ENCODE results near the gene TM9SF2. TPM values are rescaled to one million over a fixed set of nuclear protein-coding genes. Genes with fewer than 3 reads are reported as not detected.

Gene TM9SF2
- total RNA-seq, 1 experiment from 2014 or later, result 67.9 TPM

GRCh38 chr13:99472122-99472440 is 29.2 kb upstream of the TM9SF2 start:
- ChIA-PET CTCF (no interaction called here), POLR2A (no interaction called here)
- Histone ChIP-seq H3K4me3 (ENCODE audit: low read depth in 2 of 2, low read length in 2 of 2) (no peak overlapping the region), H3K27ac (ENCODE audit: low read length) (no peak overlapping the region), H3K9me3 (ENCODE audit: control insufficient read depth, insufficient read depth, low read depth, low read length) (no peaks in the 10 kb centered on the region), H3K4me1 (ENCODE audit: control insufficient read depth, insufficient read depth, low read length) (no peaks in the 10 kb centered on the region), H3K27me3 (ENCODE audit: control insufficient read depth, insufficient read depth, low read length) (no peaks in the 10 kb centered on the region), H3K36me3 (ENCODE audit: control insufficient read depth, insufficient read depth, low read length) (no peaks in the 10 kb centered on the region)
- in situ Hi-C loops (cut with HindIII; ENCODE audit: low pct_unique_long_range_greater_than_20kb, low sequenced_read_pairs), result no loop called here
- DNase-seq (ENCODE audit: low read depth, low spot score) (no peak), ATAC-seq (no peak)
- TF ChIP-seq POLR2AphosphoS5 (IDR thresholded peaks at IDR 0.05; ENCODE audit: low read depth, low read length) (no peak), SIN3A (IDR thresholded peaks at IDR 0.05; ENCODE audit: borderline replicate concordance, insufficient read depth, low read depth, low read length) (no peak), TCF7L2 (IDR thresholded peaks at IDR 0.05; ENCODE audit: low read depth, low read length) (no peak), REST (IDR thresholded peaks at IDR 0.05; ENCODE audit: insufficient read depth in 1 of 2, low read depth in 2 of 2, low read length in 1 of 2) (no peak), CTCF (IDR thresholded peaks at IDR 0.05) (no peak)
- intact Hi-C loops (cut with micrococcal nuclease; ENCODE audit: unreplicated experiment), result no loop called here
- BruUV-seq (replicated peaks), result no TSS peak

- ATAC-seq, result no peak
- no peaks in the 10 kb centered on the region for H3K36me3 ChIP-seq (ENCODE audit: control insufficient read depth, insufficient read depth, low read length)
- no peaks in the 10 kb centered on the region for H3K9me3 ChIP-seq (ENCODE audit: control insufficient read depth, insufficient read depth, low read depth, low read length)
- ChIA-PET POLR2A (no interaction called here), CTCF (no interaction called here)
- in situ Hi-C loops (cut with HindIII; ENCODE audit: low pct_unique_long_range_greater_than_20kb, low sequenced_read_pairs) (no loop called here), intact Hi-C loops (cut with micrococcal nuclease; ENCODE audit: unreplicated experiment) (no loop called here)
- H3K27me3 ChIP-seq (ENCODE audit: control insufficient read depth, insufficient read depth, low read length), result no peaks in the 10 kb centered on the region
- no peak overlapping the region for H3K4me3 ChIP-seq (ENCODE audit: low read depth in 2 of 2, low read length in 2 of 2)
- H3K27ac ChIP-seq (ENCODE audit: low read length), result no peak overlapping the region
- DNase-seq (ENCODE audit: low read depth, low spot score), result no peak
- no peak for TF ChIP-seq SIN3A (IDR thresholded peaks at IDR 0.05; ENCODE audit: borderline replicate concordance, insufficient read depth, low read depth, low read length)
- TF ChIP-seq TCF7L2 (IDR thresholded peaks at IDR 0.05; ENCODE audit: low read depth, low read length), result no peak
- no peak for TF ChIP-seq POLR2AphosphoS5 (IDR thresholded peaks at IDR 0.05; ENCODE audit: low read depth, low read length)
- H3K4me1 ChIP-seq (ENCODE audit: control insufficient read depth, insufficient read depth, low read length), result no peaks in the 10 kb centered on the region
- BruUV-seq (replicated peaks), result no TSS peak
These were observed 27.8 kb upstream of the TM9SF2 start for GRCh38 chr13:99473515-99473914.

GRCh38 chr13:99476648-99477047 is 24.6 kb upstream of the TM9SF2 start:
- H3K27me3 ChIP-seq (ENCODE audit: control insufficient read depth, insufficient read depth, low read length), result no peaks in the 10 kb centered on the region
- H3K9me3 ChIP-seq (ENCODE audit: control insufficient read depth, insufficient read depth, low read depth, low read length), result no peaks in the 10 kb centered on the region
- no peak overlapping the region for H3K27ac ChIP-seq (ENCODE audit: low read length)
- TF ChIP-seq POLR2AphosphoS5 (IDR thresholded peaks at IDR 0.05; ENCODE audit: low read depth, low read length) (no peak), TCF7L2 (IDR thresholded peaks at IDR 0.05; ENCODE audit: low read depth, low read length) (no peak), REST (IDR thresholded peaks at IDR 0.05; ENCODE audit: insufficient read depth in 1 of 2, low read depth in 2 of 2, low read length in 1 of 2) (no peak), SIN3A (IDR thresholded peaks at IDR 0.05; ENCODE audit: borderline replicate concordance, insufficient read depth, low read depth, low read length) (no peak), CTCF (IDR thresholded peaks at IDR 0.05) (no peak)
- DNase-seq (ENCODE audit: low read depth, low spot score), result no peak
- no peak for ATAC-seq
- ChIA-PET POLR2A (interaction anchor here (0.6 kb wide), 1 partner anchor 11 kb away, joined by 3 read pairs; no protein-coding TSS in a partner anchor), CTCF (no interaction called here)
- H3K4me3 ChIP-seq (ENCODE audit: low read depth in 2 of 2, low read length in 2 of 2), result no peak overlapping the region
- no peaks in the 10 kb centered on the region for H3K4me1 ChIP-seq (ENCODE audit: control insufficient read depth, insufficient read depth, low read length)
- no peaks in the 10 kb centered on the region for H3K36me3 ChIP-seq (ENCODE audit: control insufficient read depth, insufficient read depth, low read length)
- no TSS peak for BruUV-seq (replicated peaks)
- intact Hi-C loops (cut with micrococcal nuclease; ENCODE audit: unreplicated experiment) (no loop called here), in situ Hi-C loops (cut with HindIII; ENCODE audit: low pct_unique_long_range_greater_than_20kb, low sequenced_read_pairs) (no loop called here)

All from Panc1 (cell line).